ENCODE results near the gene PLCH1. TPM values are rescaled to one million over a fixed set of nuclear protein-coding genes. Genes with fewer than 3 reads are reported as not detected.

PLCH1 gene
- total RNA-seq, 1 donor from 2014 or later, result 1.1 TPM

- Mint-ChIP-seq H3K4me3 (ENCODE audit: unreplicated experiment) (no peak overlapping the region), H3K36me3 (ENCODE audit: unreplicated experiment) (peaks cover 3% of the 10 kb centered on the region), H3K27ac (ENCODE audit: unreplicated experiment) (no peak overlapping the region), H3K27me3 (ENCODE audit: unreplicated experiment) (no peaks in the 10 kb centered on the region), H3K9me3 (ENCODE audit: unreplicated experiment) (peaks cover 1% of the 10 kb centered on the region), H3K4me1 (ENCODE audit: low read depth, unreplicated experiment) (peaks cover 2% of the 10 kb centered on the region)
- TF ChIP-seq CTCF (IDR thresholded peaks at IDR 0.05; ENCODE audit: partially characterized antibody, unreplicated experiment), result no peak
- no peak for DNase-seq
Measured at GRCh38 chr3:155423526-155424322, 321.1 kb downstream of the PLCH1 start.

DNA sequence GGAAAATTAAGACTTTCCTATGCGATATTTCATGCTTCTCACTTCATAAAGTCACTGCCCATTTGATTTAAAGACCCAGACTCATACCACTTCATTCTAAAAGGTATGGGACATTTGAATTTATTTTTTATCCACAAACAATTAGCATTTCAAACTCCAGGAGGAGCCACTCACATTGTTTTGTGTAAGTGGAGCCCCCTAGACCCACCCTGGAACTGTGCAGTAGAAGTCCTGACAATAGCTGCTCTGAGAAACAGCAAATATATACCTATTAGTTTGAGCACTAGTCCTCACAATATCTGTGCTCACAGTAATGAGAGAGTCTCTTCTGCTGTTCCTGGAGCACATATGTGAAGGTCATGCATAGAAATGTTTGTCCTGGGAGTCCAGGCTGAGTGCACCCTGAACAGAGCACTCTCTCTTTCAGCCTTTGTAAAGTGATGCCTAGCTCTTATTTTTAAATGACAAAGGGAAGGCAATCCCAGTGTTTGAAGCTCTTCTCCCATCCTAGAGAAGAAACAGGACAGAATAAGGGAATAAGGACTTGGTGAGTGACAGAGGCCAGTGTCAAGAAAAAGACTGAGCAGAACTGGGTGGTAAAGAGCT, 323.9 kb downstream of the PLCH1 start:
- TF ChIP-seq CTCF (IDR thresholded peaks at IDR 0.05; ENCODE audit: partially characterized antibody, unreplicated experiment), result no peak
- no peak for DNase-seq
- H3K27me3 Mint-ChIP-seq (ENCODE audit: unreplicated experiment), result no peaks in the 10 kb centered on the region
- H3K27ac Mint-ChIP-seq (ENCODE audit: unreplicated experiment), result no peak overlapping the region
- peaks cover 2% of the 10 kb centered on the region for H3K4me1 Mint-ChIP-seq (ENCODE audit: low read depth, unreplicated experiment)
- no peak overlapping the region for H3K4me3 Mint-ChIP-seq (ENCODE audit: unreplicated experiment)
- H3K9me3 Mint-ChIP-seq (ENCODE audit: unreplicated experiment), result peaks cover 2% of the 10 kb centered on the region
- no peaks in the 10 kb centered on the region for H3K36me3 Mint-ChIP-seq (ENCODE audit: unreplicated experiment)

DNA sequence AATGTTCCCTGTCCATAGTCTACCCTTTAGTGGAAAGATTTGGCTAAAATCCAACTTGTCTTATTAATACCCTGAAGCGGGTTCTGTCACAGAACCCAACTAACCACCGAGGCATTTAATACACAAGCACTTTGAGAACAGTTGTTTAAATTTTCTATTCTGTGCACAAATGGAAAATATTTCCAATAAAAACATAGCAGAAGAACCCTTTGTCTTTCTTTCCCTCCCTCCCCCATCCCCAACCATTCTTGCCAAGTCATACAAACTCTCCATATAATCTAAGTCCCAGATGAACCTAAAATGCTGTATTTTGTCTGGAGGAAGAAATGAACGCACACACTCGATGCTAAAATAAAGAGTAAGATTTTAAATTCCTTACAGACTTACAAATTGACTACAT, 324.5 kb downstream of the PLCH1 start:
- H3K36me3 Mint-ChIP-seq (ENCODE audit: unreplicated experiment), result no peaks in the 10 kb centered on the region
- H3K27ac Mint-ChIP-seq (ENCODE audit: unreplicated experiment), result no peak overlapping the region

DNA sequence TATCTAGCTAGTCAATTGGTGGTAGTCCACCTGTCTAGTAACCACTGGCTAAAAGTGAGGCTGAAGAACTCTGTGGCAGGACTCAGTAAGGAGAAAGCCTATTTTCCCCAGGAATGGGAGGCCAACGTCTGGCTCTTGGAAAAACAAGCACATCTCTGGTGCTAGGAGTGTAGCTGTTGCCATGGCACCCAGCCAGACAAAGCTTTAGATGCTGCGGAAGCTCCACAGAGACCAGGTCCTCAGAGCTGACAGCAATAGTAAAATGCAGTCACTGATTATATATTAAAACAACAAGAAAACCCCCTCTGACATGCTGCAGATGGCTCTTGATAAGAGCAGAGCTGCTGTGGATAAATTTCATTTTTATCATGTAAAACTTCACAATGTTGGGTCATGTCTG, 326.5 kb downstream of the PLCH1 start:
- H3K4me3 Mint-ChIP-seq (ENCODE audit: unreplicated experiment), result no peak overlapping the region
- peaks cover 3% of the 10 kb centered on the region for H3K36me3 Mint-ChIP-seq (ENCODE audit: unreplicated experiment)
- no peaks in the 10 kb centered on the region for H3K27me3 Mint-ChIP-seq (ENCODE audit: unreplicated experiment)
- peaks cover 2% of the 10 kb centered on the region for H3K9me3 Mint-ChIP-seq (ENCODE audit: unreplicated experiment)
- peak; percentile 34 for DNase-seq
- no peaks in the 10 kb centered on the region for H3K4me1 Mint-ChIP-seq (ENCODE audit: low read depth, unreplicated experiment)
- no peak for TF ChIP-seq CTCF (IDR thresholded peaks at IDR 0.05; ENCODE audit: partially characterized antibody, unreplicated experiment)
- no peak overlapping the region for H3K27ac Mint-ChIP-seq (ENCODE audit: unreplicated experiment)

More for the DNA sequence above, 324.5 kb downstream of the PLCH1 start:
- TF ChIP-seq CTCF (IDR thresholded peaks at IDR 0.05; ENCODE audit: partially characterized antibody, unreplicated experiment), result no peak
- H3K4me1 Mint-ChIP-seq (ENCODE audit: low read depth, unreplicated experiment), result peaks cover 2% of the 10 kb centered on the region
- H3K27me3 Mint-ChIP-seq (ENCODE audit: unreplicated experiment), result no peaks in the 10 kb centered on the region
- H3K4me3 Mint-ChIP-seq (ENCODE audit: unreplicated experiment), result no peak overlapping the region
- no peak for DNase-seq
- peaks cover 2% of the 10 kb centered on the region for H3K9me3 Mint-ChIP-seq (ENCODE audit: unreplicated experiment)

- Mint-ChIP-seq H3K27ac (ENCODE audit: unreplicated experiment) (no peak overlapping the region), H3K4me1 (ENCODE audit: low read depth, unreplicated experiment) (no peaks in the 10 kb centered on the region), H3K27me3 (ENCODE audit: unreplicated experiment) (no peaks in the 10 kb centered on the region), H3K9me3 (ENCODE audit: unreplicated experiment) (peaks cover 2% of the 10 kb centered on the region), H3K4me3 (ENCODE audit: unreplicated experiment) (no peak overlapping the region), H3K36me3 (ENCODE audit: unreplicated experiment) (peaks cover 4% of the 10 kb centered on the region)
- no peak for DNase-seq
- TF ChIP-seq CTCF (IDR thresholded peaks at IDR 0.05; ENCODE audit: partially characterized antibody, unreplicated experiment), result no peak
Measured at GRCh38 chr3:155417119-155417517, 327.8 kb downstream of the PLCH1 start.
